ENCODE measurements around the gene LMO4.

- TF ChIP-seq, protein P1, sequence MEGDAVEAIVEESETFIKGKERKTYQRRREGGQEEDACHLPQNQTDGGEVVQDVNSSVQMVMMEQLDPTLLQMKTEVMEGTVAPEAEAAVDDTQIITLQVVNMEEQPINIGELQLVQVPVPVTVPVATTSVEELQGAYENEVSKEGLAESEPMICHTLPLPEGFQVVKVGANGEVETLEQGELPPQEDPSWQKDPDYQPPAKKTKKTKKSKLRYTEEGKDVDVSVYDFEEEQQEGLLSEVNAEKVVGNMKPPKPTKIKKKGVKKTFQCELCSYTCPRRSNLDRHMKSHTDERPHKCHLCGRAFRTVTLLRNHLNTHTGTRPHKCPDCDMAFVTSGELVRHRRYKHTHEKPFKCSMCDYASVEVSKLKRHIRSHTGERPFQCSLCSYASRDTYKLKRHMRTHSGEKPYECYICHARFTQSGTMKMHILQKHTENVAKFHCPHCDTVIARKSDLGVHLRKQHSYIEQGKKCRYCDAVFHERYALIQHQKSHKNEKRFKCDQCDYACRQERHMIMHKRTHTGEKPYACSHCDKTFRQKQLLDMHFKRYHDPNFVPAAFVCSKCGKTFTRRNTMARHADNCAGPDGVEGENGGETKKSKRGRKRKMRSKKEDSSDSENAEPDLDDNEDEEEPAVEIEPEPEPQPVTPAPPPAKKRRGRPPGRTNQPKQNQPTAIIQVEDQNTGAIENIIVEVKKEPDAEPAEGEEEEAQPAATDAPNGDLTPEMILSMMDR (IDR thresholded peaks at IDR 0.05; ENCODE audit: insufficient read depth, low read length, poor library complexity, severe bottlenecking): no peak
- TF ChIP-seq EZH2phosphoT487 (conservative IDR thresholded peaks at IDR 0.05; ENCODE audit: low read length): no peak
Measured at GRCh38 chr1:87330057-87330884, 1.6 kb downstream of the LMO4 start.
